B cell (primary cell): ENCODE results near the gene MRAS. TPM values are rescaled to one million over a fixed set of nuclear protein-coding genes. Genes with fewer than 3 reads are reported as not detected.

Experiments
- ATAC-seq: fragments of 200-7000 bp; cut with Tn5 transposase; one replicate; pipeline ENCODE4 v1.10.0; 2021; ENCODE audit warnings: low read depth, mild to moderate bottlenecking, moderate number of reproducible peaks, moderate library complexity
- CTCF ChIA-PET: fragments of 350-600 bp; sonication (Branson Sonifier 250); formaldehyde crosslinking; loops from one replicate; lab custom pipeline; 2021; ENCODE audit warnings: antibody characterized with exemption, inconsistent platforms; lab: Charles Lee
- POLR2A ChIA-PET: fragments of 350-600 bp; sonication (Branson Sonifier 250); formaldehyde crosslinking; loops from one replicate; lab custom pipeline; 2021; ENCODE audit warnings: antibody characterized with exemption; lab: Charles Lee
- DNase-seq: peaks from one replicate; pipeline ENCODE4 v3.0.0; 2013
- H2AFZ ChIP-seq: 2 replicates; pipeline ENCODE4 v1.6.1; 2012; ENCODE audit warnings: mild to moderate bottlenecking, low read depth, low read length; ENCODE audit not compliant: insufficient read depth, poor library complexity, severe bottlenecking
- H3K27ac ChIP-seq, 2 donors: 1 replicate in 1 of 2; 2 replicates in 1 of 2; pipeline ENCODE4 v1.5.1; 2012 to 2013; ENCODE audit warnings: low read length in 2 of 2, mild to moderate bottlenecking in 2 of 2, moderate library complexity in 1 of 2
- H3K27me3 ChIP-seq, 4 experiments: fragments of 200-600 bp in 1 of 4; sonication (generic) in 1 of 4; replicated peaks in 1 of 4; 1 replicate in 2 of 4; 2 replicates in 2 of 4; pipeline versions ENCODE4 v1.6.1 to v1.7.0; 2013 to 2016; ENCODE audit warnings: low read length in 3 of 4, mild to moderate bottlenecking in 2 of 4, mixed read lengths in 1 of 4, moderate library complexity in 1 of 4; ENCODE audit not compliant: insufficient read depth in 4 of 4, control insufficient read depth in 3 of 4; ENCODE audit errors: control extremely low read depth in 1 of 4
- H3K36me3 ChIP-seq, 2 experiments: replicated peaks in 1 of 2; 1 replicate in 1 of 2; 2 replicates in 1 of 2; pipeline versions ENCODE4 v1.6.1 to v1.7.1; 2013; ENCODE audit warnings: low read length in 1 of 2; ENCODE audit not compliant: insufficient read depth in 2 of 2, control insufficient read depth in 1 of 2; ENCODE audit errors: control extremely low read depth in 1 of 2, extremely low read depth in 1 of 2
- H3K4me1 ChIP-seq, 2 donors: fragments of 200-600 bp in 1 of 2; sonication (generic) in 1 of 2; 1 replicate in 1 of 2; 2 replicates in 1 of 2; pipeline versions ENCODE4 v1.5.1 to v1.6.1; 2013 to 2017; ENCODE audit warnings: low read length in 2 of 2; ENCODE audit not compliant: control insufficient read depth in 2 of 2, insufficient read depth in 2 of 2
- H3K4me2 ChIP-seq: replicated peaks from 2 replicates; pipeline ENCODE3; 2012; ENCODE audit warnings: mild to moderate bottlenecking, low read depth, low read length; ENCODE audit not compliant: poor library complexity, severe bottlenecking
- H3K4me3 ChIP-seq, 5 experiments: fragments of 200-600 bp in 1 of 5; sonication (generic) in 1 of 5; 1 replicate in 3 of 5; 2 replicates in 2 of 5; pipeline versions ENCODE4 v1.5.1 to v1.7.0; 2011 to 2016; ENCODE audit warnings: low read length in 4 of 5, mild to moderate bottlenecking in 4 of 5, low read depth in 2 of 5, control low read depth in 1 of 5, moderate library complexity in 1 of 5; ENCODE audit not compliant: insufficient read depth in 1 of 5; ENCODE audit errors: control extremely low read depth in 1 of 5, extremely low read depth in 1 of 5
- H3K79me2 ChIP-seq: fragments of 200-600 bp; sonication (generic); one replicate; pipeline ENCODE4 v1.6.0; 2016; ENCODE audit warnings: low read length; ENCODE audit not compliant: control insufficient read depth, insufficient read depth
- H3K9ac ChIP-seq: fragments of 200-600 bp; sonication (generic); 2 replicates; pipeline ENCODE4 v1.6.1; 2017; ENCODE audit warnings: mild to moderate bottlenecking, low read length, moderate library complexity
- H3K9me3 ChIP-seq, 3 donors: one replicate each; pipeline versions ENCODE4 v1.6.1 to v1.7.1; 2013; ENCODE audit warnings: low read length in 2 of 3; ENCODE audit not compliant: control insufficient read depth in 2 of 3, insufficient read depth in 1 of 3; ENCODE audit errors: control extremely low read depth in 1 of 3
- H4K20me1 ChIP-seq: 2 replicates; pipeline ENCODE4 v1.6.0; 2012; ENCODE audit warnings: mild to moderate bottlenecking, low read length; ENCODE audit not compliant: insufficient read depth, control insufficient read depth, poor library complexity, severe bottlenecking
- H3K27ac Mint-ChIP-seq: one replicate; pipeline ENCODE4 v1.8.0; 2021; ENCODE audit warnings: mixed read lengths
- H3K27me3 Mint-ChIP-seq: one replicate; pipeline ENCODE4 v1.8.0; 2021; ENCODE audit warnings: mixed read lengths
- H3K4me1 Mint-ChIP-seq: one replicate; pipeline ENCODE4 v1.8.0; 2021; ENCODE audit warnings: mixed read lengths
- H3K4me3 Mint-ChIP-seq: one replicate; pipeline ENCODE4 v1.8.0; 2021; ENCODE audit warnings: mixed read lengths
- H3K9me3 Mint-ChIP-seq: one replicate; pipeline ENCODE4 v1.8.0; 2022; ENCODE audit warnings: mixed read lengths; ENCODE audit not compliant: insufficient read depth
- CTCF ChIP-seq: fragments of 200-600 bp; IDR thresholded peaks from one replicate; pipeline ENCODE4 v1.8.0; 2022; ENCODE audit warnings: antibody characterized with exemption, mild to moderate bottlenecking
- EZH2 ChIP-seq: IDR thresholded peaks from 2 replicates; pipeline ENCODE4 v1.6.1; 2012; ENCODE audit warnings: borderline replicate concordance, low read depth, mild to moderate bottlenecking, moderate library complexity, low read length; ENCODE audit not compliant: insufficient read depth, poor library complexity, severe bottlenecking
- WGBS: methylation state at CpG from one replicate; pipeline ENCODE4 v1.1.5; 2013; ENCODE audit warnings: missing lambda C conversion rate; ENCODE audit not compliant: insufficient coverage; 5-methylcytosine and 5-hydroxymethylcytosine counted together
- intact Hi-C: fragments of 100-400 bp; cut with micrococcal nuclease; formaldehyde crosslinking; loops from one replicate; pipeline ENCODE4 v1.10.0; 2022
- polyA plus RNA-seq: library from polyadenylated mRNA; depleted of rRNA; stranded (reverse); fragments of >200 nt; gene quantifications from 2 replicates; pipeline ENCODE4 v1.2.3, GENCODE V29; 2012
- total RNA-seq, 2 donors: library from RNA; stranded (reverse); fragments of 120-200 nt in 1 of 2; gene quantifications; 1 replicate in 1 of 2; 2 replicates in 1 of 2; pipeline versions ENCODE4 v1.2.3 to v1.2.4, GENCODE V29; 2013 to 2022

The MRAS gene
- total and polyA plus RNA-seq, 2 donors (not counting 1 experiment from before 2014, with no cell fraction given) = 0.03 to 0.22 TPM

- DNase-seq = no peak
- Histone ChIP-seq H4K20me1 (no peaks in the 10 kb centered on the region), H3K9ac (no peak overlapping the region), H3K79me2 (no peaks in the 10 kb centered on the region), H3K4me2 (no peak overlapping the region), H3K4me1 (no peaks in the 10 kb centered on the region), H3K36me3 (no peaks in the 10 kb centered on the region), H3K9me3 (peaks cover 0 to 9% (median 7%) of the 10 kb centered on the region in 3 donors), H3K27ac (no peak overlapping the region), H2AFZ (no peak overlapping the region), H3K4me3 (no peak overlapping the region), H3K27me3 (peaks cover 0 to 44% (median 29%) of the 10 kb centered on the region in 4 experiments)
- TF ChIP-seq CTCF = no peak
- TF ChIP-seq EZH2 = no peak
- peaks cover 79% of the 10 kb centered on the region for H3K27me3 Mint-ChIP-seq
- no peak overlapping the region for H3K27ac Mint-ChIP-seq
- ATAC-seq = no peak
- no peaks in the 10 kb centered on the region for H3K4me1 Mint-ChIP-seq
- H3K4me3 Mint-ChIP-seq = no peak overlapping the region
- ChIA-PET POLR2A (no interaction called here), CTCF (no interaction called here)
- WGBS = 90% methylated on average over 3 of the region's 5 CpGs
- intact Hi-C loops = no loop called here
- H3K9me3 Mint-ChIP-seq = no peaks in the 10 kb centered on the region
Measured at GRCh38 chr3:138377804-138378203, 29.4 kb downstream of the MRAS start.

- Histone ChIP-seq H3K9ac (no peak overlapping the region), H3K9me3 (peaks cover 0 to 9% (median 5%) of the 10 kb centered on the region in 3 donors), H3K4me1 (no peaks in the 10 kb centered on the region), H4K20me1 (no peaks in the 10 kb centered on the region), H3K27me3 (peaks cover 0 to 40% (median 25%) of the 10 kb centered on the region in 4 experiments), H3K4me3 (no peak overlapping the region), H3K27ac (no peak overlapping the region), H3K79me2 (no peaks in the 10 kb centered on the region), H3K4me2 (no peak overlapping the region), H3K36me3 (no peaks in the 10 kb centered on the region), H2AFZ (no peak overlapping the region)
- H3K27ac Mint-ChIP-seq = no peak overlapping the region
- ATAC-seq = no peak
- ChIA-PET CTCF (no interaction called here), POLR2A (no interaction called here)
- no peaks in the 10 kb centered on the region for H3K9me3 Mint-ChIP-seq
- no peak overlapping the region for H3K4me3 Mint-ChIP-seq
- 98% methylated on average over 4 of the region's 5 CpGs for WGBS
- H3K4me1 Mint-ChIP-seq = no peaks in the 10 kb centered on the region
- peaks cover 78% of the 10 kb centered on the region for H3K27me3 Mint-ChIP-seq
- intact Hi-C loops = no loop called here
- no peak for DNase-seq
- TF ChIP-seq EZH2 (no peak), CTCF (no peak)
Measured at GRCh38 chr3:138378331-138378730, 30.0 kb downstream of the MRAS start.
